ENCODE data around the gene ANKRD36C.
"Not testable (repeated sequence)": the region's sequence is repeated elsewhere in the genome, so short reads cannot be mapped to it uniquely, and the experiment has no call there.

- TF ChIP-seq, protein P1, sequence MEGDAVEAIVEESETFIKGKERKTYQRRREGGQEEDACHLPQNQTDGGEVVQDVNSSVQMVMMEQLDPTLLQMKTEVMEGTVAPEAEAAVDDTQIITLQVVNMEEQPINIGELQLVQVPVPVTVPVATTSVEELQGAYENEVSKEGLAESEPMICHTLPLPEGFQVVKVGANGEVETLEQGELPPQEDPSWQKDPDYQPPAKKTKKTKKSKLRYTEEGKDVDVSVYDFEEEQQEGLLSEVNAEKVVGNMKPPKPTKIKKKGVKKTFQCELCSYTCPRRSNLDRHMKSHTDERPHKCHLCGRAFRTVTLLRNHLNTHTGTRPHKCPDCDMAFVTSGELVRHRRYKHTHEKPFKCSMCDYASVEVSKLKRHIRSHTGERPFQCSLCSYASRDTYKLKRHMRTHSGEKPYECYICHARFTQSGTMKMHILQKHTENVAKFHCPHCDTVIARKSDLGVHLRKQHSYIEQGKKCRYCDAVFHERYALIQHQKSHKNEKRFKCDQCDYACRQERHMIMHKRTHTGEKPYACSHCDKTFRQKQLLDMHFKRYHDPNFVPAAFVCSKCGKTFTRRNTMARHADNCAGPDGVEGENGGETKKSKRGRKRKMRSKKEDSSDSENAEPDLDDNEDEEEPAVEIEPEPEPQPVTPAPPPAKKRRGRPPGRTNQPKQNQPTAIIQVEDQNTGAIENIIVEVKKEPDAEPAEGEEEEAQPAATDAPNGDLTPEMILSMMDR (IDR thresholded peaks at IDR 0.05): not testable (repeated sequence)
- not testable (repeated sequence) for TF ChIP-seq POLR2A (IDR thresholded peaks at IDR 0.05)
These were observed 124.5 kb downstream of the ANKRD36C start for GRCh38 chr2:95867047-95867677.

Measured in esophagus squamous epithelium (tissue), 4 donors.